Activated T-cell treated with anti-CD3 and anti-CD28 coated beads for 48 hours (primary cell): ENCODE results near the gene TMEM116.
"Not testable (repeated sequence)": the region's sequence is repeated elsewhere in the genome, so short reads cannot be mapped to it uniquely, and the experiment has no call there.

Source experiments
- DNase-seq: peaks from one replicate; pipeline ENCODE4 v3.0.0-alpha.2; 2020; ENCODE audit warnings: low read depth

TMEM116 gene

DNA sequence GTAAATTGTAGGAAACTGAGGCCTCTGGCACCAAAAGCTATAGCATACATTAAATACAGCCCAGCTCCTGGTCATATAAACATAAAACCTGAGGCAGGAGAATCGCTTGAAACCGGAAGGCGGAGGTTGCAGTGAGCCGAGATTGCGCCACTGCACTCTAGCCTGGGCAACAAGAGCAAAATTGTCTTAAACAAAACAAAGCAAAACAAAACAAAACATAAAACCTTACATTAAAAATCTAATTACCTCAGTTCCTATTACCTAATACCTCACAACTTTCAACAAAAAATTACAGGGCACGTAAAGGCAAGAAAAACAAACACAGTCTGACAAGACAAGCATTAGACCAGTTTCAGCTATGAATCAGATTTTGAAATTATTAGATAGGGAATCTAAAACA lies 36.7 kb downstream of the TMEM116 start:
- DNase-seq, result no peak

DNA sequence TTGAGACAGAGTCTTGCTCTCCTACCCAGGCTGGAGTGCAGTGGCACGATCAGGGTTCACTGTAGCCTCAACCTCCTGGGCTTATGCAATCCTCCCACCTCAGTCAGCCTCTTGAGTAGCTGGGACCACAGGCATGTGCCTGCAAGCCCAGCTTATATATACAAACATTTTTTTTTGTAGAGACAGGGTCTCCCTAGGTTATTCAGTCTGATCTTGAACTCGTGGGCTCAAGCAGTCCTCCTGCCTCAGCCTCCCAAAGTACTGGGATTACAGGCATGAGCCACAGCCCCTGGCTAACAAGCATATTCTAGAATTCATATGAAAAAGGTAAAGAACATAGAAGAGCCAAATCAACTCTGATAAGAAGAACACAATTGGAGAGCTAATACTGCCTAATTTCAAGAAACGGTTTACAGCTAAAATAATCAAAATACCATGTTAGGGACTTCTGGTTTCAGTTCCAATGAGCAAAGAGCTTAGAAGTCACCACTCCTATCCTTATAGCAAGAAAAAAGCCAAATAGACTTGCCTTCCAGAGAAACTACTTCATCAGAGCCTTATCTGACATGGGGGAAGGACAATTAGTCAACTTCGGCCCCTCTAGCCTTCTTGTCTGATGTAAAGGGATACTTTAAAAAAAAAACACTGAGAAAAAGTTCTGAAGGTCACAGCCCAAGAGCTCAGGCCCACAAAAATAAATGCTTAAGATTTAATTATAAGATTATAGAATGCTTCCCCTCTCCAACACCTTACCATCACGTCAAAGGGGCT lies 37.6 kb downstream of the TMEM116 start:
- no peak for DNase-seq

GRCh38 chr12:111971800-111972199 lies 41.2 kb downstream of the TMEM116 start:
- no peak for DNase-seq

GRCh38 chr12:111964935-111965334 lies 48.0 kb downstream of the TMEM116 start:
- DNase-seq, result no peak

- DNase-seq, result not testable (repeated sequence)
Measured at GRCh38 chr12:111959518-111959917, 53.4 kb downstream of the TMEM116 start.

- DNase-seq, result not testable (repeated sequence)
Measured at GRCh38 chr12:111957224-111957623, 55.7 kb downstream of the TMEM116 start.

DNA sequence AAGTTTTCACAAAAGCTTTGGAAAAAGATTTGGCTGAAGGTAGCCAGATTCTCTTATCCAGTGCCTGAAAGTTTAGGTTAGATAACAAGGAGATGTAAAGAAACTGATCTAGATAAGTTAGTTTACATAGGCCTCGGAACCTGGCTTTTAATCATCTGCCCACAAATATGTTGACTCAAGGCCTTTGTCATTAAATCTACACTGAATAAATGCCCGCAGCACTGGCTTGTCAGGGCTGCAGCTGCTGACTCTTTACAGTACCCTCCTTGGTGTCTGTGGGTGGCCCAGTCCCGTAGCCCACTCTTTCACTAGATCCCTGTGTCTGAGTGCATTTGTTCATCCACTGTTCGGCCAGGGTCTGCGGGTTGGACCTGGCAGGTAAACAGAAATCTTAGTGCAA lies 58.0 kb downstream of the TMEM116 start:
- DNase-seq, result no peak

GRCh38 chr12:111953455-111953854 lies 59.5 kb downstream of the TMEM116 start:
- DNase-seq, result no peak

GRCh38 chr12:111952084-111952787 lies 60.7 kb downstream of the TMEM116 start:
- DNase-seq, result not testable (repeated sequence)

- DNase-seq, result not testable (repeated sequence)
Measured at GRCh38 chr12:111950961-111951676, 61.8 kb downstream of the TMEM116 start.

DNA sequence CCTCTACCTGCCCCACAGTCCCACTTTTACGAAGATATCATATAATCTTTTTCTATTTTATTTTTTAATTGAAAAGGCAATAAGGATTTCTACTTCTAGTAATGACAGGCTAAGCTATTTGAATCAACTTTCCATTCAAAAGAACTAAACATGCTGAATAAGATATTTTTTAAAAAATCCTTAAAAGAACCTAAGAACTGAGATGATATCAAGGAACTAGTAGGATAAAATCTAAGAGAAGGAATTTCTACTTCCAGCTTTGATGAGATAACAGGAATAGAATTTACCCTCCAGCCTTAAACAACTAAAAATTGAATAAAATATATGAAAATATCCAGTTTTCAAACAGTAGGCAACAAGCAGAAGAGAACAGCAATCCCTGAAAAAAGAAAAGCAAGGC lies 69.0 kb downstream of the TMEM116 start:
- DNase-seq, result no peak

GRCh38 chr12:111942557-111942956 lies 70.4 kb downstream of the TMEM116 start:
- DNase-seq, result no peak

GRCh38 chr12:111937429-111937828 lies 75.5 kb downstream of the TMEM116 start:
- DNase-seq, result no peak

GRCh38 chr12:111936869-111937268 lies 76.1 kb downstream of the TMEM116 start:
- DNase-seq, result no peak

DNA sequence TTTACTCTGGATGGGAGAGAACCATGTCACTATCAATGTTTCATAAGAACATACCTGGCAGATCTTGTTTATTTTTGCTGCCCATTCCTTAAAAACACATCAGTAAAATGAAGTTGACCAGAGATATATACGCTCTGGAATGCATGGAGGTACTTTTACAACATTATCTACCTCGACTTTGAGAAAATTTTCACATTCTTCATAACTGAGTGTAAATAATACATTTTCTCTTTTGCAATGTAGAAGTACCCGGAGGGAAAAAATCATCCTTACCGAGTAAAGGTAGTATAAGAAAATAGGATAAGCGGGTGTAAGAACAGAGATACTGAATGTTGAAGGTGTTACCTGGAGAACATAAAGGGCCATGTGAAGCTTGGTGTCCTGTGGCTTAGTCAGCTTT lies 80.7 kb downstream of the TMEM116 start:
- no peak for DNase-seq

DNA sequence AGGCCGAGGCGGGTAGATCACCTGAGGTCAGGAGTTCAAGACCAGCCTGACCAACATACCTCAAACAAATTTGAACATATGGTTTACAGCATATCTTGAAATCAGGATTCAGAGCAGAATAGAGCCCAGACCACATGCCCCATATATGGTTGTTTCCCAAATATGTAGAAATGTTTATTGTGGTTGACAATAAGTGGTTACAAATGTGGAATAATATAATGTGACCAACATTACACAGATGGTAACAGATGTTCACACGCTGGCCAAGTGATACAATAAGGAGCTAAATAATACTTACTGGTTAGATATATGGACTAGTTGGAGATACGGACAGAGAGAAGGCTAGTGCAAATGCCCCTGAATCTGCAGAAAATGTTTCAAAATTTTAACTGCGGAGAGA lies 85.6 kb downstream of the TMEM116 start:
- no peak for DNase-seq

GRCh38 chr12:111926631-111927030 lies 86.3 kb downstream of the TMEM116 start:
- no peak for DNase-seq

GRCh38 chr12:111925171-111925570 lies 87.8 kb downstream of the TMEM116 start:
- DNase-seq, result no peak

DNA sequence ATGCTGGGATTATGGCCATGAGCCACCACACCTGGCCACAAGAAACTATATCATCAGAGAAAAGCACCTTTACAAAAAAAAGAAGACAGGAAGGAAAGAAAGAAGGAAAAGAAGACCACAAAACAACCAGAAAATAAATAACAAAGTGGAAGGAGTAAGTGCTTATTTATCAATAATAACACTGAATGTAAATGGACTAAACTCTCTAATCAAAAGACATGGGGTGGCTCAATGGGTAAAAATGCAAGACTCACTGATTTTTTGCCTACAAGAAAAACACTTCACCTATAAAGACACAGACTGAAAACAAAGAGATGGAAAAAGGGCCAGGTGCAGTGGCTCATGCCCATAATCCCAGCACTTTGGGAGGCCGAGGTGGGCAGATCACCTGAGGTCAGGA lies 105.2 kb downstream of the TMEM116 start:
- no peak for DNase-seq

DNA sequence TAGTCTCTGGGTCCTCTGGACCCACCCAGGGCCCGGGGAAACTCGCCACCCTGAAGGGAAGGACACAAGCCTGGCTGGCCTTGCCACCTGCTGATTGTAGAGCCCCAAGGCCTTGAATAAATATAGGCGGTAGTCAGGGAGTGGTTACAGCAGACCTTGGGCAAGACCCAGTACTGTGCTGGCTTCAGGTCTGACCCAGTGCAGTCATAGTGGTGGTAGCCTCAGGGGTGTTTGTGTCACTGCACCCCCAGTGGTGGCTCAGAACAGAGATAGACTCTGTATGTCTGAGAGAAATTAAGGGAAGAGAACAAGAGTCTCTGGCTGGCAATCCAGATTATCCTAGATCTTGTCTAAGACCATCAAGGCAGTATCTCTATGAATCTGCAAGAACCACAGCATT lies 107.5 kb downstream of the TMEM116 start:
- no peak for DNase-seq

DNA sequence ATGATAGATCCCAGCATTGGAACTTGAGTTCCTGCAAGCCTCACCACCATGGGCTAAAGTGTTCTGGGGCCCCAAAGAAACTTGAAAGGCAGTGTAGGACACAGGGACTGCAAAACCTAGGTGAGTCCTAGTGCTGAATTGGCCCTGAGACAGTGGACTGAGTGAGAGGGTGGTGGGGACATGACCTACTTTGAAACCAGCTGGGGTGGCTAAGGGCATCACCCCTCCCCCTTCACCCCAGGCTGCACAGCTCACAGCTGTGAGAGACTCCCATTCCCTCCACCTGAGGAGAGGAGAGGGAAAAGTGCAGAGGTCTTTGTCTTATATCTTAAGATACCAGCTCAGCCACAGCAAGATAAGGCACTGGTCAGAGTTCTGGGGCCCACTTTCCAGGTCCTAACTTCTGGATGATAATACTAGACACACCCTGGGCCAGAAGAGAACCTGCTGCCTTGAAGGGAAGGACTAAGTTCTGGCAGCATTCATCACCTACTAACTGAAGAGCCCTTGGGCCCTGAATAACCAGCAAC lies 108.5 kb downstream of the TMEM116 start:
- no peak for DNase-seq

DNA sequence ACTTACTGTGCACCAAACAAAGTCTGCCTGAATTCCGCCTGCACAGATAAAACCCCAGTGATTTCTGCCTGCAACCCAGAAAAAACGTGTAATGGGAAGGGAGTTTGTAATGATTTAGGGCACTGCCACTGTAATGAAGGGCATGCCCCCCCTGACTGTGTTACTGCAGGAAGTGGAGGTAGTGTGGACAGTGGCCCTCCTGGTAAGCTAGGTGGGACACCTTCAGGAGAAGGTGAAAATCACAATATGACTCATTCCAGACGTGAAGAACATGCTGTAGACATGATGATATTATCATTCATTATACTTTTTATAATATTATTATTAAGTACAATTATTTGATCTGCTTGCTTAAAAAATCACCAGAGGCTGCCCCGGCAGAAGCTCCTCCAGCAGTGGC lies 111.8 kb downstream of the TMEM116 start:
- no peak for DNase-seq

- no peak for DNase-seq
Measured at GRCh38 chr12:111894556-111894955, 118.4 kb downstream of the TMEM116 start.
